Fibroblast of lung (primary cell): Measurements from ENCODE around the gene PRPF4. TPM values are rescaled to one million over a fixed set of nuclear protein-coding genes. Genes with fewer than 3 reads are reported as not detected.
"Not testable (repeated sequence)": the region's sequence is repeated elsewhere in the genome, so short reads cannot be mapped to it uniquely, and the experiment has no call there.

Source experiments
- DNase-seq, 2 donors: peaks; one replicate each; pipeline versions ENCODE4 v3.0.0 to v3.0.0-alpha.2; 2010; ENCODE audit warnings: low read depth in 2 of 2
- H2AFZ ChIP-seq: 2 replicates; pipeline ENCODE4 v1.5.1; 2012; ENCODE audit warnings: low read length, control low read depth, inconsistent platforms
- H3K27ac ChIP-seq: 2 replicates; pipeline ENCODE4 v1.5.1; 2011; ENCODE audit warnings: low read length, control low read depth; ENCODE audit not compliant: insufficient read depth
- H3K27me3 ChIP-seq: 2 replicates; pipeline ENCODE4 v1.5.1; 2011; ENCODE audit warnings: mild to moderate bottlenecking, low read length; ENCODE audit not compliant: control insufficient read depth, insufficient read depth
- H3K36me3 ChIP-seq: 2 replicates; pipeline ENCODE4 v1.5.1; 2011; ENCODE audit warnings: low read length; ENCODE audit not compliant: control insufficient read depth, insufficient read depth
- H3K4me1 ChIP-seq: 2 replicates; pipeline ENCODE4 v1.5.1; 2011; ENCODE audit warnings: low read length; ENCODE audit not compliant: control insufficient read depth, insufficient read depth; ENCODE audit errors: extremely low read depth
- H3K4me2 ChIP-seq: 2 replicates; pipeline ENCODE4 v1.5.1; 2011; ENCODE audit warnings: low read length, control low read depth; ENCODE audit not compliant: insufficient read depth; ENCODE audit errors: extremely low read depth
- H3K4me3 ChIP-seq, 4 experiments: fragments of 200-600 bp in 1 of 4; sonication (generic) in 1 of 4; replicated peaks in 1 of 4; 2 replicates each; pipeline ENCODE4 v1.5.1; 2011 to 2016; ENCODE audit warnings: low read length in 4 of 4, low read depth in 3 of 4, mild to moderate bottlenecking in 3 of 4, control low read depth in 2 of 4, inconsistent platforms in 1 of 4, mixed read lengths in 1 of 4; ENCODE audit not compliant: insufficient read depth in 1 of 4; ENCODE audit errors: control extremely low read depth in 1 of 4
- H3K79me2 ChIP-seq: 2 replicates; pipeline ENCODE4 v1.5.1; 2012; ENCODE audit warnings: mild to moderate bottlenecking, low read length, inconsistent platforms; ENCODE audit not compliant: control insufficient read depth, insufficient read depth
- H3K9ac ChIP-seq: 2 replicates; pipeline ENCODE4 v1.5.1; 2011; ENCODE audit warnings: mild to moderate bottlenecking, low read length, control low read depth; ENCODE audit not compliant: insufficient read depth
- H3K9me3 ChIP-seq: 2 replicates; pipeline ENCODE4 v1.5.1; 2012; ENCODE audit warnings: low read depth, low read length; ENCODE audit not compliant: control insufficient read depth, insufficient read depth
- H4K20me1 ChIP-seq: 2 replicates; pipeline ENCODE4 v1.5.1; 2011; ENCODE audit warnings: low read length; ENCODE audit not compliant: control insufficient read depth, insufficient read depth; ENCODE audit errors: extremely low read depth
- CTCF ChIP-seq, 2 donors: IDR thresholded peaks in 1 of 2; conservative IDR thresholded peaks in 1 of 2; 1 replicate in 1 of 2; 2 replicates in 1 of 2; pipeline ENCODE4 v1.5.1; 2011 to 2012; ENCODE audit warnings: low read length in 2 of 2, control low read depth in 1 of 2, inconsistent platforms in 1 of 2, low read depth in 1 of 2, mild to moderate bottlenecking in 1 of 2
- EZH2 ChIP-seq: IDR thresholded peaks from 2 replicates; pipeline ENCODE4 v1.5.1; 2012; ENCODE audit warnings: low read length, control low read depth, mild to moderate bottlenecking; ENCODE audit errors: missing control alignments
- polyA plus RNA-seq, 2 donors: library from polyadenylated mRNA; depleted of rRNA in 1 of 2; stranded (reverse) in 1 of 2; unstranded in 1 of 2; fragments of >200 nt; gene quantifications; 2 replicates each; pipeline ENCODE4 v1.2.1, GENCODE V29; 2011 to 2012; ENCODE audit warnings: missing spikeins in 1 of 2
- total RNA-seq: library from RNA; depleted of rRNA; stranded (reverse); fragments of >200 nt; gene quantifications from 2 replicates; pipeline ENCODE4 v1.2.1, GENCODE V29; 2014

PRPF4 gene
- total and polyA plus RNA-seq, 2 donors (not counting 1 experiment from before 2014, with no cell fraction given): 19.5 to 25.1 TPM

DNA sequence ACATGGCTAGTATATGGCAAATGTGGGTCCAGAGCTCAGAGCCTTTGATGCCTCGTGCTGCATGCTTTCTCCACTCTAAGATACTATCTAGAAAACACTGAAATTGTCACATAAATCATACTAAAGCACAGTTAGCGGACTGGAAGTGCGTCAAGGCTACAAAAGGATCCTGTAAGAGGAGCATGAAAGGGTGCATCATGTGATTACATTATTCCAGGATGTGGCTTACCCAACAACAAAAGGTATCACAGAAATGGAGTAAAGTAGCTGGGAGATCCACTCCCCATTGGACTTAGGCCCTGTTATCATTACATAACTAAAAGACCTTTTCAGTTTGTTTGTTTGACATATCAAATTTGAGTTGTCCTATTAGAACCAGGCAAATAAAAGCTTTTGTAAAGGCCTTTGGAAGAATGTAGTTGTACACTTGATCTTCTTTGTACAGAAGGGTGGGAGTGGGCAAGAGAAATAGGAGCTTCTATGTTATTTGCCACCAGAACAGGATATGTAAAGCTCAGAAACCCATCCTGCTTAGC lies 47.3 kb upstream of the PRPF4 start:
- no peaks in the 10 kb centered on the region for H3K27me3 ChIP-seq
- no peak overlapping the region for H3K4me2 ChIP-seq
- H3K27ac ChIP-seq: no peak overlapping the region
- no peaks in the 10 kb centered on the region for H4K20me1 ChIP-seq
- H3K9me3 ChIP-seq: no peaks in the 10 kb centered on the region
- peaks cover 5% of the 10 kb centered on the region for H3K4me1 ChIP-seq
- H3K79me2 ChIP-seq: peaks cover 4% of the 10 kb centered on the region
- H3K4me3 ChIP-seq: no peak overlapping the region
- DNase-seq: no peak
- H3K36me3 ChIP-seq: no peaks in the 10 kb centered on the region
- TF ChIP-seq CTCF (conservative IDR thresholded peaks at IDR 0.05 in 1 of 2, IDR thresholded peaks at IDR 0.05 in 1 of 2; ENCODE audit: low read depth in 1 of 2, low read length in 2 of 2): no peak
- TF ChIP-seq EZH2: no peak
- H3K9ac ChIP-seq: no peak overlapping the region
- no peak overlapping the region for H2AFZ ChIP-seq

DNA sequence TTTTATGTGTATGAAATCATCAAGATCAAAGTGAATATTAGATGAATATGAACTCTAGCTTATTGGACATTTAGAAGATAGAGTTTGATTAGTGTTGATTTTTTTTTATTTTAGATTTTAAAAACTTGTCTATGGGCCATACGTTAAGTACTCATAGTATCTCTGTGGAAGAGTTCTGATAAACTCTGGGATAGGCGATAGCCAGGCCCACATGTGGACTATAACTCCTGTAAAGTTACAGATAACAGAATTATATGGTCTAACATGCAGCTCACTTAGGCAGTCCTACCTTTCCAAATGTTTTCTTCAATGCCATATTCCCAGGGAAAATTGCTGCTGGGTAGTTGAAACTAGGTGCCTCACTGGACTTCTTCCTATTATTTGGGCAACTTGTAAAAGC lies 43.8 kb upstream of the PRPF4 start:
- TF ChIP-seq EZH2 (no peak), CTCF (conservative IDR thresholded peaks at IDR 0.05 in 1 of 2, IDR thresholded peaks at IDR 0.05 in 1 of 2; ENCODE audit: low read depth in 1 of 2, low read length in 2 of 2) (no peak)
- H3K9ac ChIP-seq: no peak overlapping the region
- H3K79me2 ChIP-seq: no peaks in the 10 kb centered on the region
- no peak overlapping the region for H2AFZ ChIP-seq
- no peak overlapping the region for H3K4me3 ChIP-seq
- H3K27ac ChIP-seq: no peak overlapping the region
- H3K4me1 ChIP-seq: peaks cover 6% of the 10 kb centered on the region
- no peak for DNase-seq
- H3K36me3 ChIP-seq: no peaks in the 10 kb centered on the region
- H3K4me2 ChIP-seq: no peak overlapping the region
- H4K20me1 ChIP-seq: no peaks in the 10 kb centered on the region
- H3K27me3 ChIP-seq: no peaks in the 10 kb centered on the region
- no peaks in the 10 kb centered on the region for H3K9me3 ChIP-seq

GRCh38 chr9:113235701-113236255 lies 39.7 kb upstream of the PRPF4 start:
- not testable (repeated sequence) for H3K27me3 ChIP-seq, H3K27ac ChIP-seq, H3K4me3 ChIP-seq, H3K9ac ChIP-seq, H3K79me2 ChIP-seq, H3K4me1 ChIP-seq, H3K36me3 ChIP-seq, H2AFZ ChIP-seq, H4K20me1 ChIP-seq, H3K9me3 ChIP-seq, H3K4me2 ChIP-seq
- peak; percentile 40 to 51 for DNase-seq
